Lower lobe of right lung (tissue), 2 donors: ENCODE data around the gene LRIG1. TPM values are rescaled to one million over a fixed set of nuclear protein-coding genes. Genes with fewer than 3 reads are reported as not detected.

Experiments
- ATAC-seq, 2 donors: fragments of 200-7000 bp; cut with Tn5 transposase; one replicate each; pipeline ENCODE4 v1.9.1; 2020 to 2022; ENCODE audit warnings: mild to moderate bottlenecking in 2 of 2, moderate library complexity in 2 of 2
- DNase-seq: peaks from one replicate; pipeline ENCODE4 v3.0.0-alpha.2; 2020
- H3K27ac ChIP-seq: fragments of 200-600 bp; one replicate; pipeline ENCODE4 v1.8.0; 2022
- H3K27me3 ChIP-seq: fragments of 200-600 bp; one replicate; pipeline ENCODE4 v1.8.0; 2022; ENCODE audit warnings: low read depth
- H3K36me3 ChIP-seq: fragments of 200-600 bp; one replicate; pipeline ENCODE4 v1.8.0; 2022; ENCODE audit warnings: mild to moderate bottlenecking
- H3K4me1 ChIP-seq: fragments of 200-600 bp; one replicate; pipeline ENCODE4 v1.8.0; 2022
- H3K4me3 ChIP-seq: fragments of 200-600 bp; one replicate; pipeline ENCODE4 v1.8.0; 2022; ENCODE audit warnings: mild to moderate bottlenecking
- H3K9me3 ChIP-seq: fragments of 200-600 bp; one replicate; pipeline ENCODE4 v1.8.0; 2022
- intact Hi-C: fragments of 100-400 bp; cut with DNase I; formaldehyde crosslinking; loops from one replicate; pipeline ENCODE4 v1.11.0; 2022
- total RNA-seq: library from RNA; stranded (reverse); fragmentation: NEBNext Ultra II Directional; extraction: Animal tissue kit (Norgen Biotek cat#: 25700); gene quantifications from one replicate; pipeline ENCODE4 v1.2.1, GENCODE V29; 2021
- TF ChIP-seq, protein P1 (sequence below): fragments of 200-600 bp; IDR thresholded peaks from one replicate; pipeline ENCODE4 v1.8.0; 2022; ENCODE audit warnings: antibody characterized with exemption, mild to moderate bottlenecking
- donor health status: DM: no; HTN: yes; CAD: no; lungs with severe emphysema.

The LRIG1 gene
- total RNA-seq, 1 donor from 2014 or later, result 54.2 TPM

DNA sequence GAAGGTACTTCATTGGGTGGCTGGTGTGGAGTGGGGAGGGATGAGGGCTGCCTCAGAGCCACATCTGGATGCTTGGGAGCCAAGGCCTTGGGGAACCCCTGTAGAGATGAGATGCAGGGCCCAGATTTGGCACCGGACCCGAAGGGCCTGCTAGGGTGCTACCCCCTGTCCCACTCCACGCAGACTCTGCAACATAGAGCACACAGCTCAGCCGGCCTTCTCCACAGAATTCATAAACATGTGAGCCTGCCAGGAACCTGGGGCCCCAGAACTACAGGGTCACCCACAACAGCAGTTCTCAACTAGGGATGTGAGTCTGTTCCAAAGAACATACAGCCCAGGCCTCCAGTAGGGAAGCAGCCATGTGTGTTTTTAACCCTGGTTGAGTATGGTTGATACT is 62.8 kb downstream of the LRIG1 start:
- ATAC-seq (no peak), DNase-seq (no peak)
- peaks cover 38% of the 10 kb centered on the region for H3K4me1 ChIP-seq
- H3K4me3 ChIP-seq, result no peak overlapping the region
- no peak overlapping the region for H3K27ac ChIP-seq
- no peaks in the 10 kb centered on the region for H3K9me3 ChIP-seq
- no peaks in the 10 kb centered on the region for H3K27me3 ChIP-seq
- intact Hi-C loops, result no loop called here
- H3K36me3 ChIP-seq, result no peaks in the 10 kb centered on the region
- TF ChIP-seq, protein P1, sequence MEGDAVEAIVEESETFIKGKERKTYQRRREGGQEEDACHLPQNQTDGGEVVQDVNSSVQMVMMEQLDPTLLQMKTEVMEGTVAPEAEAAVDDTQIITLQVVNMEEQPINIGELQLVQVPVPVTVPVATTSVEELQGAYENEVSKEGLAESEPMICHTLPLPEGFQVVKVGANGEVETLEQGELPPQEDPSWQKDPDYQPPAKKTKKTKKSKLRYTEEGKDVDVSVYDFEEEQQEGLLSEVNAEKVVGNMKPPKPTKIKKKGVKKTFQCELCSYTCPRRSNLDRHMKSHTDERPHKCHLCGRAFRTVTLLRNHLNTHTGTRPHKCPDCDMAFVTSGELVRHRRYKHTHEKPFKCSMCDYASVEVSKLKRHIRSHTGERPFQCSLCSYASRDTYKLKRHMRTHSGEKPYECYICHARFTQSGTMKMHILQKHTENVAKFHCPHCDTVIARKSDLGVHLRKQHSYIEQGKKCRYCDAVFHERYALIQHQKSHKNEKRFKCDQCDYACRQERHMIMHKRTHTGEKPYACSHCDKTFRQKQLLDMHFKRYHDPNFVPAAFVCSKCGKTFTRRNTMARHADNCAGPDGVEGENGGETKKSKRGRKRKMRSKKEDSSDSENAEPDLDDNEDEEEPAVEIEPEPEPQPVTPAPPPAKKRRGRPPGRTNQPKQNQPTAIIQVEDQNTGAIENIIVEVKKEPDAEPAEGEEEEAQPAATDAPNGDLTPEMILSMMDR, result no peak

DNA sequence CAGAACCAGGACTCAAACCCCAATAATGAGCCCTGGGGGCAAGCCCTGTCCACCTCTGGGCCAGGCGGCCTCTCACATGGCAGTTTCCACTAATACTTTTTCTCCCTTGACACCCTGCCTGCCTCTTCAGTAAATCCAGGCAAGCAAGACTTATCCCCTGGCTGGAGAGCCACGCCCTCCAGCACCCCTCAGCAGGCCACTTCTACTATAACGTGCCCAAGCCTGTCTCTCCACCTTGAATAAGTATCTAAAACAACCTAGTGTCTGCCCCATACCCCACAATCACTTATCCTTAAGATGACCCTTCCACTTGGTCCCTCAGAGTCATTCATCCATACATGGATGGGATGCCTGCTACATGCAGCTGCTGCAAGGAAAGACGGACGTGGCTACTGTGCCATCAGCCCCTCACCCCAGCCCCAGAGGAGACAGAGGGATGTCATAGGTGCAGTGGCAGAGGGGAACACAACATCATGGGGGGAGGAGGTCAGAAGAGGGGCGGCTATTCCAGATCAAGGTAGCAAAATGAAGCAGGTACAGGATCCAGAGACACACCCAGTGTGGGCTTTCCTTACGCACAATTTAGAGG is 63.4 kb downstream of the LRIG1 start:
- Histone ChIP-seq H3K27ac (no peak overlapping the region), H3K27me3 (no peaks in the 10 kb centered on the region), H3K4me1 (peaks cover 36% of the 10 kb centered on the region), H3K4me3 (no peak overlapping the region), H3K36me3 (no peaks in the 10 kb centered on the region), H3K9me3 (no peaks in the 10 kb centered on the region)
- ATAC-seq (no peak), DNase-seq (no peak)
- intact Hi-C loops, result no loop called here
- TF ChIP-seq, protein P1, result no peak

DNA sequence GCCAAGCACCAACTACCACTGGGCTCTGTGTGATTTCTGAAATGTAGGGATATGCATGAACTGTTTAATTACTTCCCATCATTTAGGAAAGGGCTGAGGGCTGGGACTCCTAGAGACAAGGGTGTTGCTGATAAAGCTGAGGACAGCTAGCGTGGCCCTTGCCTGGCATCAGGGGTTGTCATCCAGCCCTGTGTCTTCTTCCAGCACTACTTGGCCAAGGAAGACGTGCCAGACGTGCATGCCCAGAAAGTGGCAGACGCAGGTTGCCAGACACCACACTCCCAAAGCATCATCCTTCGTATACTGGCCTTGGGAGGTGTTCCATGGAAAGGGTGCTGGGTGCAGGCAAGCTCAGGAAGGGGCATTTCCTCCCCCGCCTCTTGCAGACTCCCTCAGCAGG is 64.8 kb downstream of the LRIG1 start:
- Histone ChIP-seq H3K27ac (no peak overlapping the region), H3K4me1 (peaks cover 22% of the 10 kb centered on the region)

DNA sequence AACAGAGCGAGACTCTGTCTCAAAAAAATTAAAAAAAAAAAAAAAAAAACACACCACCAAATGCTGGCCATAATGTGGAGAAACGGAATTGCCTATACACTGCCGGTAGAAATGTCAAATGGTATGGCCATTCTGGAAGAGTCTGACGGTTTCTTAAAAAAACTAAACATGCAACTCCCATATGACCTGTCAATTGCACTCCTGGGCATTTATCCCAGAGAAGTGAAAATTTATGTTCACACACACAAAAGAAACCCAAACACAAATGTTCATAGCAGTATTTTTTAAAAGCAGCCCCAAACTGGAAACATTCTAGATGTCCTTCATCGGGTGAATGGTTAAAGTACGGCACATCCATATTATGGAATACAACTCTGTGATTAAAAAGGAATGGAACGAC is 66.1 kb downstream of the LRIG1 start:
- Histone ChIP-seq H3K4me1 (peaks cover 12% of the 10 kb centered on the region), H3K36me3 (peaks cover 3% of the 10 kb centered on the region), H3K27me3 (no peaks in the 10 kb centered on the region), H3K27ac (no peak overlapping the region), H3K4me3 (no peak overlapping the region), H3K9me3 (no peaks in the 10 kb centered on the region)
- DNase-seq (no peak), ATAC-seq (no peak)
- TF ChIP-seq, protein P1, result no peak
- intact Hi-C loops, result no loop called here

More for the DNA sequence above, 64.8 kb downstream of the LRIG1 start:
- no peaks in the 10 kb centered on the region for H3K9me3 ChIP-seq
- H3K36me3 ChIP-seq, result peaks cover 3% of the 10 kb centered on the region
- TF ChIP-seq, protein P1, result no peak
- H3K27me3 ChIP-seq, result no peaks in the 10 kb centered on the region
- DNase-seq (no peak), ATAC-seq (no peak)
- intact Hi-C loops, result no loop called here
- no peak overlapping the region for H3K4me3 ChIP-seq

DNA sequence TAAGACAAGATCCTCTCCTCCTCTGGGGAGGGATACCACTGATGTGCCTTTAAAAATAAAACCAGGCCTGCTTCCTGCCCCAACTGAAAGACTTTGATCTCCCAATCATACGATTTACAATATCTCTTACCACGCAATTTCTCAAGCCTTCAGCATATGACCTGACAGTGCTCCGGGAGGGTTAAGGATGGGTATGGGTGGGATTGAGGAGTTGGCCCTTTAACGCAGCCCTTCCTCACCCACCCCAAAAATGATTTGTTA is 67.4 kb downstream of the LRIG1 start:
- H3K27me3 ChIP-seq, result no peaks in the 10 kb centered on the region
- intact Hi-C loops, result no loop called here
- no peak overlapping the region for H3K27ac ChIP-seq

More for the DNA sequence above, 67.4 kb downstream of the LRIG1 start:
- H3K36me3 ChIP-seq, result peaks cover 3% of the 10 kb centered on the region
- ATAC-seq (no peak), DNase-seq (no peak)
- H3K9me3 ChIP-seq, result no peaks in the 10 kb centered on the region
- H3K4me3 ChIP-seq, result no peak overlapping the region
- TF ChIP-seq, protein P1, result no peak
- peaks cover 20% of the 10 kb centered on the region for H3K4me1 ChIP-seq
